RWPE1 (cell line): ENCODE data around the gene SDHAF2.

ENCODE experiments used
- CTCF ChIA-PET: fragments of 350-600 bp; sonication (Branson Sonifier 250); formaldehyde crosslinking; extraction: SDS; loops from one replicate; lab custom pipeline; 2021; lab: Yijun Ruan, JAX
- POLR2A ChIA-PET: fragments of 400-600 bp; formaldehyde crosslinking; extraction: SDS; loops from one replicate; lab custom pipeline; 2020; ENCODE audit warnings: antibody characterized with exemption; ENCODE audit not compliant: low non-redundant PET; lab: Yijun Ruan, JAX
- DNase-seq: peaks from one replicate; pipeline ENCODE4 v3.0.0; 2012; ENCODE audit warnings: low spot score
- H3K27ac ChIP-seq: fragments of 450-650 bp; 2 replicates; pipeline ENCODE4 v1.5.1; 2017
- CTCF ChIP-seq: fragments of 450-650 bp; conservative IDR thresholded peaks from 2 replicates; pipeline ENCODE4 v1.5.1; 2017; ENCODE audit warnings: low read depth, mild to moderate bottlenecking

Gene SDHAF2

DNA sequence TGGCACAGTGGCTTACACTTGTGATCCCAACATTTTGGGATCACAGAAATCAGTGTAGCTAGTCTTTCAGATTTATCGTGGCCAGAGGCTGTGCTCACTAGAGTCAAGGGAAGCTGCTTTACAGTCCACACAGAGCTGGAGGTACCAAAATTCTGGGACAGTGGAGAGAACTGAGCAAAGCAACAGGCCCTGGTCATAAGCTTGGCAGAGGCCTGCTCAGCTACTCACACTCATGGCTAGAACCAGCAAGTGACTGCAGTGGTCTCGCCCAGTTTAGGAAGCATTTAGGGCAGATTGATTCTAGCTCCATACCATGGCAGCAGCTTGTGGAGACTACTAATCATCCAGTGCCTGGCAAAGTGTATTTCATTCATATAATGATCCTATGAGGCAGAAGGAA lies 28.8 kb upstream of the SDHAF2 start:
- TF ChIP-seq CTCF: no peak
- DNase-seq: no peak
- POLR2A ChIA-PET: interaction anchor here (0.6 kb wide), 1 partner anchor 12 kb away, joined by 9 read pairs; no protein-coding TSS in a partner anchor
- 0 out of 2 replicates have a peak overlapping the region, but pooled peaks have one; percentile 31 for H3K27ac ChIP-seq
- CTCF ChIA-PET: interaction anchor here (0.7 to 1.0 kb wide), 2 partner anchors 16 to 35 kb away, joined by 3 to 4 read pairs; no protein-coding TSS in a partner anchor

DNA sequence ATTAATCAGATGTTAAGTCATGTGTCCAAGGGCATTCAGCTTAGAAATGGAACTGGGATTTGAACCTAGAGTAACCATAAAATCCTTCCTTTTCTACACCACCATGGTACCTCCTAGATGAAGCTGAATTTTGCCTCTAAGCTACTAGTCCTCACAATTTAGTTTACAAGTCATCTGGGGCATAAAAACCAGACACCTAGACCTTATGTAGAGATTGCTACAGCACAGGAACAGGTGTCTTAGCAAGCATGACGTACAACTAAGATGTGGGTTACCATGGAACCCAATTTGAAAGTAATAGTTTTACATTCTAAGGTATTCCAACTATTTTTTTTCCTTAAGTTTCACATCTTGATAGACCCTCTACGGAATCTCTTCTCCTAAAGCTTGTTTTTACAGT lies 28.4 kb upstream of the SDHAF2 start:
- ChIA-PET CTCF (interaction anchor here (0.6 to 1.3 kb wide), 4 partner anchors 9 to 34 kb away, joined by 3 to 7 read pairs (median 4); no protein-coding TSS in a partner anchor), POLR2A (no interaction called here)
- H3K27ac ChIP-seq: no peak overlapping the region
- DNase-seq: no peak
- no peak for TF ChIP-seq CTCF

- H3K27ac ChIP-seq: no peak overlapping the region
- CTCF ChIA-PET: no interaction called here
- POLR2A ChIA-PET: no interaction called here
- no peak for DNase-seq
- TF ChIP-seq CTCF: no peak
Measured at GRCh38 chr11:61403658-61404057, 26.3 kb upstream of the SDHAF2 start.

GRCh38 chr11:61404103-61404502 lies 25.8 kb upstream of the SDHAF2 start:
- ChIA-PET POLR2A (no interaction called here), CTCF (no interaction called here)
- no peak overlapping the region for H3K27ac ChIP-seq
- no peak for DNase-seq
- no peak for TF ChIP-seq CTCF

- no peak for DNase-seq
- no peak overlapping the region for H3K27ac ChIP-seq
- CTCF ChIA-PET: no interaction called here
- TF ChIP-seq CTCF: no peak
- POLR2A ChIA-PET: no interaction called here
Measured at GRCh38 chr11:61404641-61405040, 25.3 kb upstream of the SDHAF2 start.

- CTCF ChIA-PET: no interaction called here
Measured at GRCh38 chr11:61406067-61406466, 23.9 kb upstream of the SDHAF2 start.

More at GRCh38 chr11:61406067-61406466, 23.9 kb upstream of the SDHAF2 start:
- DNase-seq: no peak
- TF ChIP-seq CTCF: no peak
- POLR2A ChIA-PET: no interaction called here
- no peak overlapping the region for H3K27ac ChIP-seq
